ENCODE results near the gene BAG1.

The BAG1 gene

DNA sequence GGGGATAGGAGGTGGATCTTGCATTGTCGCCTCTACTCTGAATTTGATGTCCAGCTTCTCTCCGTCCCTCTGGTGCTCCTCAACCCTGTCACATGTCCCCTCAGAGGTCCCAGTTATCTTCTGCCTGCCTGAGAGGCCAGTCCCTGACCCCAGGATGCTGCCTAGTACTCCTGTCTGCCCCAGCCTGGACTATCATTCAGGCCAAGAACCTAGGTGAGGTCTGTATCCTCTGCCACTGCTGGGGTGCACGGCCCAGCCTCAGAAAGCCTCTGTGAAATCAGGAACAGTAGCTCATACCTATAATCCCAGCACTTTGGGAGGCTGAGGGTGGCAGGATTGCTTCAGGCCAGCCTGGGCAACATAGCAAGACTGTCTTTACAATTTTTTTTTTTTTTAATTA, 15.9 kb downstream of the BAG1 start:
- Histone ChIP-seq H3K4me3 (ENCODE audit: low read length in 2 of 2) (no peak overlapping the region), H3K27me3 (ENCODE audit: control insufficient read depth in 2 of 2, insufficient read depth in 2 of 2, low read length in 2 of 2) (no peaks in the 10 kb centered on the region)

DNA sequence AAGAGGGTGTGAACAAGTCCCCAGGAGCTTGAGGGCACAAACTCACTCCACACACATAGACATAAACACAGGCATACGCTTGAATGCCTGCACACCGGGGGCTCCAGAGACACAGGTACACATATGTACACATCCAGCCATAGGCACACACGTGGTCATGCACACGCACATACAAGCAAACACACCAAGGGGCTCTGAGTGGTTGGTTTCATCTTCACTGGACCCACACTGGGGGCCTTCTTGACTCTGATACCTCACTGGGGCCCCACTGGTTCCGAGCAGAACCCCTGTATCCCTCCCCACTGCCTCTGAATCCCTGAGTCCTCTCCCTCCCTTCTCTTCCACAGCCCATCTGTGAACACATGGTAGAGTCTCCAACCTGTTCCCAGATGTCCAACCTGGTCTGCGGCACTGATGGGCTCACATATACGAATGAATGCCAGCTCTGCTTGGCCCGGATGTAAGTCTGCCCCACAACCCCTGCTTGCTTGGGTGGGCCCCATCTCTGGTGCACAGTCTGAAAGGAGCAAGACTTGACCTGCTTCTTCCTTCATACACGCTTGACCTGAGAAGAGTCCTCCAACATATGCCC, 18.1 kb downstream of the BAG1 start:
- Histone ChIP-seq H3K36me3 (ENCODE audit: control insufficient read depth in 2 of 2, insufficient read depth in 2 of 2, low read length in 2 of 2) (peaks cover 15 to 16% of the 10 kb centered on the region in 2 donors), H3K4me3 (ENCODE audit: low read length in 2 of 2) (no peak overlapping the region), H3K4me1 (ENCODE audit: control insufficient read depth in 2 of 2, insufficient read depth in 2 of 2, low read length in 2 of 2) (peaks cover 4 to 10% of the 10 kb centered on the region in 2 donors), H3K9ac (ENCODE audit: low read depth in 1 of 2, low read length in 2 of 2) (no peak overlapping the region), H3K27me3 (ENCODE audit: control insufficient read depth in 2 of 2, insufficient read depth in 2 of 2, low read length in 2 of 2) (no peaks in the 10 kb centered on the region), H3K9me3 (ENCODE audit: control insufficient read depth in 2 of 2, low read length in 2 of 2) (no peaks in the 10 kb centered on the region), H3K27ac (ENCODE audit: low read depth in 2 of 2, low read length in 2 of 2) (no peak overlapping the region)

More for the DNA sequence above, 15.9 kb downstream of the BAG1 start:
- Histone ChIP-seq H3K27ac (ENCODE audit: low read depth in 2 of 2, low read length in 2 of 2) (no peak overlapping the region), H3K9ac (ENCODE audit: low read depth in 1 of 2, low read length in 2 of 2) (no peak overlapping the region), H3K36me3 (ENCODE audit: control insufficient read depth in 2 of 2, insufficient read depth in 2 of 2, low read length in 2 of 2) (peaks cover 29 to 30% of the 10 kb centered on the region in 2 donors), H3K4me1 (ENCODE audit: control insufficient read depth in 2 of 2, insufficient read depth in 2 of 2, low read length in 2 of 2) (peaks cover 4 to 7% of the 10 kb centered on the region in 2 donors), H3K9me3 (ENCODE audit: control insufficient read depth in 2 of 2, low read length in 2 of 2) (no peaks in the 10 kb centered on the region)

DNA sequence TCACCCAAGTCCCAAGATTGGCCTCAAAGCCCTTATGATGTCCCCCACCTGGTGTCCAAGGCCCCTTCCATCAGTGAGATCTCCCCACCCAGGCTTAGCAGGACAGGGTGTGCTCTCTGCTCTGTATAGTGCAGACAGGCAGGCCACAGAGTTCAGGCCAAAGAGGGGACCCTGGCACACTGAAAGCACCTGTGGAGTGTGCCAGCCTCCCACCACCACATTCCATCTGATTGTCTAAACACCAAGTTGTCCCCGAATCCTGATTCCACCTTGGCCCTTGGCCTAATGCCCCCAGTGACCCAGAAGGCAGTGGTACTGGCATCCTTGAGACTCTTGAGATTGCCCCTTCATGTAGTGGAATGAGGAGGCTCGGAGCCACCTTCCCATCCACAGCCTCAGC, 19.2 kb downstream of the BAG1 start:
- H3K4me3 ChIP-seq (ENCODE audit: low read length in 2 of 2) = no peak overlapping the region
- H3K27ac ChIP-seq (ENCODE audit: low read depth in 2 of 2, low read length in 2 of 2) = no peak overlapping the region
- no peak overlapping the region for H3K9ac ChIP-seq (ENCODE audit: low read depth in 1 of 2, low read length in 2 of 2)
- peaks cover 4 to 15% of the 10 kb centered on the region in 2 donors for H3K4me1 ChIP-seq (ENCODE audit: control insufficient read depth in 2 of 2, insufficient read depth in 2 of 2, low read length in 2 of 2)
- H3K36me3 ChIP-seq (ENCODE audit: control insufficient read depth in 2 of 2, insufficient read depth in 2 of 2, low read length in 2 of 2) = peaks cover 11 to 12% of the 10 kb centered on the region in 2 donors
- no peaks in the 10 kb centered on the region for H3K9me3 ChIP-seq (ENCODE audit: control insufficient read depth in 2 of 2, low read length in 2 of 2)
- H3K27me3 ChIP-seq (ENCODE audit: control insufficient read depth in 2 of 2, insufficient read depth in 2 of 2, low read length in 2 of 2) = no peaks in the 10 kb centered on the region

- Histone ChIP-seq H3K9me3 (ENCODE audit: control insufficient read depth in 2 of 2, low read length in 2 of 2) (no peaks in the 10 kb centered on the region), H3K36me3 (ENCODE audit: control insufficient read depth in 2 of 2, insufficient read depth in 2 of 2, low read length in 2 of 2) (peaks cover 5 to 7% of the 10 kb centered on the region in 2 donors), H3K9ac (ENCODE audit: low read depth in 1 of 2, low read length in 2 of 2) (peak overlapping the region in 1 of 2 donors; percentile 14), H3K27ac (ENCODE audit: low read depth in 2 of 2, low read length in 2 of 2) (peak overlapping the region; percentile 43 to 74), H3K27me3 (ENCODE audit: control insufficient read depth in 2 of 2, insufficient read depth in 2 of 2, low read length in 2 of 2) (no peaks in the 10 kb centered on the region), H3K4me3 (ENCODE audit: low read length in 2 of 2) (no peak overlapping the region), H3K4me1 (ENCODE audit: control insufficient read depth in 2 of 2, insufficient read depth in 2 of 2, low read length in 2 of 2) (peaks cover 4 to 20% of the 10 kb centered on the region in 2 donors)
Measured at GRCh38 chr9:33244137-33244784, 20.2 kb downstream of the BAG1 start.

GRCh38 chr9:33242609-33243134, 21.8 kb downstream of the BAG1 start:
- H3K9me3 ChIP-seq (ENCODE audit: control insufficient read depth in 2 of 2, low read length in 2 of 2) = no peaks in the 10 kb centered on the region
- no peak overlapping the region for H3K27ac ChIP-seq (ENCODE audit: low read depth in 2 of 2, low read length in 2 of 2)

DNA sequence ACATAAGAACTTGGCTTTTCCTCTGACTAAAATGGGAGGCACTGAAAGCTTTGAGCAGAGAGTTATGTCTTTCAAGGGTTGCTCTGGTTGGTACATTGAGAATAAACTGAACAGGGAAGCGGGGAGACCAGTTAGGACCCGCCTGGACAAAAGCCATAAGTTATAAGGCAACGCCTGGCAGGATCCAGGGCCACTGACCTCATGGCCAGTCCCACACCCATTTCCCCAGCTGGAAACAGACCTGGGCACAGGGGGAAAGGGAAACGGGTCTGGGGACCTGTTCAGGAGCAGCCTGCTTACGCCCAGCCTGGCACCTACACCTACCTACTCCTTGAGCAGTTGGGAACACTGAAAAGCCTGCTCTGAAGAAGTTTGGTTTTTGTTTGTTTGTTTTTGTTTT, 23.2 kb downstream of the BAG1 start:
- H3K4me3 ChIP-seq (ENCODE audit: low read length in 2 of 2) = peak overlapping the region in 1 of 2 donors; percentile 10
- no peaks in the 10 kb centered on the region for H3K36me3 ChIP-seq (ENCODE audit: control insufficient read depth in 2 of 2, insufficient read depth in 2 of 2, low read length in 2 of 2)
- H3K9me3 ChIP-seq (ENCODE audit: control insufficient read depth in 2 of 2, low read length in 2 of 2) = no peaks in the 10 kb centered on the region
- H3K27ac ChIP-seq (ENCODE audit: low read depth in 2 of 2, low read length in 2 of 2) = peak overlapping the region; percentile 60 to 68
- peaks cover 4 to 20% of the 10 kb centered on the region in 2 donors for H3K4me1 ChIP-seq (ENCODE audit: control insufficient read depth in 2 of 2, insufficient read depth in 2 of 2, low read length in 2 of 2)
- H3K9ac ChIP-seq (ENCODE audit: low read depth in 1 of 2, low read length in 2 of 2) = peak overlapping the region in 1 of 2 donors; percentile 28
- no peaks in the 10 kb centered on the region for H3K27me3 ChIP-seq (ENCODE audit: control insufficient read depth in 2 of 2, insufficient read depth in 2 of 2, low read length in 2 of 2)

More at GRCh38 chr9:33242609-33243134, 21.8 kb downstream of the BAG1 start:
- no peak overlapping the region for H3K4me3 ChIP-seq (ENCODE audit: low read length in 2 of 2)
- H3K27me3 ChIP-seq (ENCODE audit: control insufficient read depth in 2 of 2, insufficient read depth in 2 of 2, low read length in 2 of 2) = no peaks in the 10 kb centered on the region
- peaks cover 4 to 20% of the 10 kb centered on the region in 2 donors for H3K4me1 ChIP-seq (ENCODE audit: control insufficient read depth in 2 of 2, insufficient read depth in 2 of 2, low read length in 2 of 2)
- H3K36me3 ChIP-seq (ENCODE audit: control insufficient read depth in 2 of 2, insufficient read depth in 2 of 2, low read length in 2 of 2) = peaks cover 0 to 2% of the 10 kb centered on the region in 2 donors
- no peak overlapping the region for H3K9ac ChIP-seq (ENCODE audit: low read depth in 1 of 2, low read length in 2 of 2)

- H3K4me3 ChIP-seq (ENCODE audit: low read length in 2 of 2) = peak within 1 kb of the TSS; percentile 10 to 22
- no peaks in the 10 kb centered on the region for H3K27me3 ChIP-seq (ENCODE audit: control insufficient read depth in 2 of 2, insufficient read depth in 2 of 2, low read length in 2 of 2)
- H3K36me3 ChIP-seq (ENCODE audit: control insufficient read depth in 2 of 2, insufficient read depth in 2 of 2, low read length in 2 of 2) = no peaks in the 10 kb centered on the region
- H3K9me3 ChIP-seq (ENCODE audit: control insufficient read depth in 2 of 2, low read length in 2 of 2) = no peaks in the 10 kb centered on the region
- H3K4me1 ChIP-seq (ENCODE audit: control insufficient read depth in 2 of 2, insufficient read depth in 2 of 2, low read length in 2 of 2) = peaks cover 6 to 29% of the 10 kb centered on the region in 2 donors
- peak within 1 kb of the TSS; percentile 60 to 68 for H3K27ac ChIP-seq (ENCODE audit: low read depth in 2 of 2, low read length in 2 of 2)
- H3K9ac ChIP-seq (ENCODE audit: low read depth in 1 of 2, low read length in 2 of 2) = peak within 1 kb of the TSS in 1 of 2 donors; percentile 28
Measured at GRCh38 chr9:33239921-33240320, 24.6 kb downstream of the BAG1 start, which contains the start of gene SPINK4. SPINK4 (plus strand) TSS chr9:33240167; CDS start chr9:33240209, 42 bp downstream.

DNA sequence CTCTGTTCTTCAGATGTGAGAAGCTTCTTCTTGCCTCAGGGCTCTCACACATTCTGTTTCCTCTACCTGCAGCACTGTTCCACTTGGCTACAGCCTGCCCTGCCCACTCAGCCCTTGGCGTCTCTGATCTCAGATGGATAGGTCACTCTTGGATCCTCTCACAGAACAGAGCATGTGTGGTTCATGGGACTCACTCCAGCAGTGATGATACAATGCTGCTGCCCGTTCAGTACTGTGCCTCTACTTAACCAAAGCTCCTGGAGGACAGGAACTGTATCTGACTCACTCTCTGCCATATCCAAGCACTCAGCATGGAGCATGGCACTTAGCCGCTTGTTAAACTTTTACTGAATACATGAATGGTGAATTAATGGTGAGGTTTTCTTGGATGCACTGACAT, 27.9 kb downstream of the BAG1 start:
- Histone ChIP-seq H3K27ac (ENCODE audit: low read depth in 2 of 2, low read length in 2 of 2) (no peak overlapping the region), H3K36me3 (ENCODE audit: control insufficient read depth in 2 of 2, insufficient read depth in 2 of 2, low read length in 2 of 2) (no peaks in the 10 kb centered on the region), H3K27me3 (ENCODE audit: control insufficient read depth in 2 of 2, insufficient read depth in 2 of 2, low read length in 2 of 2) (no peaks in the 10 kb centered on the region), H3K4me1 (ENCODE audit: control insufficient read depth in 2 of 2, insufficient read depth in 2 of 2, low read length in 2 of 2) (peaks cover 17 to 40% of the 10 kb centered on the region in 2 donors), H3K4me3 (ENCODE audit: low read length in 2 of 2) (no peak overlapping the region), H3K9me3 (ENCODE audit: control insufficient read depth in 2 of 2, low read length in 2 of 2) (no peaks in the 10 kb centered on the region), H3K9ac (ENCODE audit: low read depth in 1 of 2, low read length in 2 of 2) (no peak overlapping the region)

- Histone ChIP-seq H3K9ac (ENCODE audit: low read depth in 1 of 2, low read length in 2 of 2) (peak overlapping the region; percentile 52 to 55), H3K36me3 (ENCODE audit: control insufficient read depth in 2 of 2, insufficient read depth in 2 of 2, low read length in 2 of 2) (no peaks in the 10 kb centered on the region), H3K27me3 (ENCODE audit: control insufficient read depth in 2 of 2, insufficient read depth in 2 of 2, low read length in 2 of 2) (no peaks in the 10 kb centered on the region), H3K9me3 (ENCODE audit: control insufficient read depth in 2 of 2, low read length in 2 of 2) (no peaks in the 10 kb centered on the region), H3K4me3 (ENCODE audit: low read length in 2 of 2) (peak overlapping the region in 1 of 2 donors; percentile 17), H3K4me1 (ENCODE audit: control insufficient read depth in 2 of 2, insufficient read depth in 2 of 2, low read length in 2 of 2) (peaks cover 23 to 38% of the 10 kb centered on the region in 2 donors), H3K27ac (ENCODE audit: low read depth in 2 of 2, low read length in 2 of 2) (peak overlapping the region; percentile 89 to 91)
Measured at GRCh38 chr9:33234511-33235467, 29.7 kb downstream of the BAG1 start.

All from mucosa of rectum (tissue), 2 donors.